ENCODE results near the gene SLC9A8.

Gene SLC9A8

DNA sequence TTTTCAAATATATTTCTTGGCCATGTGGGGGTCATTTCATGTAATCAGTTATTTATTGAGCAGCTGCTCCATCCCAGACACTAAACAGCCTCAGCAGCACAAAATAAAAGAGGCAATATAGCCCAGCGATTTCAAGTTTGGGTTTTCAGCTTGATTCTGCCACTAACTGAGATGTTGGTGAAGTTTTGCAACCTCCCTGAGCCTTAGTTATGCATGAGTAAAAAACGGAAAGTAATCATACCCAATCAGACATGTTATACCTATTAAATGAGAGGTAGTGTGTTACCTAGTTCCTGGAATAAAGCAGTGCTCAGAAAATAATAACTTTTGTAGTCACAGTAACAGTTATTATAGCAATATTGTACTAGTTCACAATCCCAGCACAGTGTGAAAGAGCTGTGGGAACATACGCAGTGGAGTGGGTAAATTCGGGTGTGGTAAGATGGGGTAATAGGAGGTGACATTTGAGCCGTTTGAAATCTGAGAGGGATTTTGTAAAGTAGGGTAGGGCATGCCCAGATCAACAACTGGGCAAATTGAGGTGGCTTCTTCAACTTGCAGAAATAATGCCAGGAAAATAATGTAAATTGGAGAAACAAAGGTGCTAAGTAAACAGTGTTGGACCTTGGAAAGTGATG lies 1.5 kb downstream of the SLC9A8 start:
- peak; percentile 59 for DNase-seq (ENCODE audit: low read depth)

- DNase-seq (ENCODE audit: low read depth): no peak
Observed at GRCh38 chr20:49818816-49819215, 6.2 kb downstream of the SLC9A8 start.

DNA sequence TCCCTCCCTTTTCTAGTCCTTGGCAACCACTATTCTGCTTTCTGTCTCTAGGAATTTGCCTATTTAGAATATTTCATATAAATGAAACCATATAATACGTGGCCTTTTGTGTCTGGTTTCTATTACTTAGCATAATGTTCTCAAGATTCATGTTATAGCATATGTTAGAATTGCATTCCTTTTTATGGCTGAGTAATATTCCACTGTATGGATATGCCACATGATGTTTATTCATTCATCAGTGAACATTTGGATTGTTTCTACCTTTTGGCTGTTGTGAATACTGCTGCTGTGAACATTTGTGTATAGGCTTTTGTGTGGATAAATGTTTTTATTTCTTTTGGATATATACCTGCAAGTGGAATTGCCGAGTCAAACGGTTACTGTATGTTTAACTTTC lies 7.1 kb downstream of the SLC9A8 start:
- no peak for DNase-seq (ENCODE audit: low read depth)

GRCh38 chr20:49821381-49821780 lies 8.8 kb downstream of the SLC9A8 start:
- no peak for DNase-seq (ENCODE audit: low read depth)

DNA sequence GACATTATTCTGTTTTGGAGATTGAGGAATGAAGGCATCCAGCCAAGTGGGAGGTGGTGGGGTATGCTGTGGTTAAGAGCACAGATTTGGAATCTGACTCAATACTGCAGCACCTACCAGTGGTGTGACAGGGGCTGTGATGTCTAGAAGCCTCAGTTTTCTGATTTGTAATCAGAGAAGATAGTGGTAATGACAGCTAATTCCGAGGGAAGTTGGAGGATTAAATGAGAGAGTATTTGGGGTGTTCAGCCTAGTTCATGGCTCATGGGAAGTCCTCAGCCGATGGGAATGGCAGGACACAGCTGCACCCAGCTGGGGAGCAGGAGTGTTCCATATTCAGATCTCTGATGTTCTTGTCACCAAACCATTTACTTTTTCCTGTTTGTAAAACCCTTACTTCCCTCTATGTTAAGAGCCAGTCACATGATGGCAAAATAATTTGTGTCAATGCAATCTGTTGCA lies 9.3 kb downstream of the SLC9A8 start:
- DNase-seq (ENCODE audit: low read depth): peak; percentile 16

DNA sequence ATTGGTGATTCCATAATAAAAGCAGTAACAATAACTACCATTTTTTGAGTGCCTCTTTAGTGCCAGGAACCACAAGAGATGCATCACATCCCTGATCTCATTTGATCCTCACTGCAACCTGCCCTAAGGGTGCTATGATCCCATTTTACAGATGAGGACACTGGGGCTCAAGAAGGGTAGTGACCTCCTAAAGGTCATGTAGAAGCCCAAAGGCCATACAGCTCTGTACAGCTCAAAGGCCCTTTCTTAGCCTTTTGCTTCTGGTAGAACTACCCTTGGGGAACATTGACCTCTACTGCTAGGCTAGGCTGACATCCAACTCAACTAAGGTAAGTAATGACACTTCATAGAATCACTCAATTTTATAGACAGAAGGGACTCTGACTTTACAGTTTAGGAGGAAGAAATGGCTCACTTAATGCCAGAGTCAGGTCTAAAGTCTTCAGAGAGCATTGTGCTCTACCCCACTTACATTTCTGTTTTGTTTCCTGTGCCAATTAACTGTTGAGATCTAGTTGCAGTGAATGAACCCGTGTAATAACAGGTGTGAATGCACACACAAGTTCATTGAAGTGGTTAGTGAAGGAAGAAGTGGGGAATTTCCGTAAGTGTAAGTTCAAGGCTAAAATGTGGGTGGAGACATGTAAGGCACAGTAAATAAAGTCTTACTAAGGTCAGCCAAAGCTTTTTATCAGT lies 10.7 kb downstream of the SLC9A8 start:
- DNase-seq (ENCODE audit: low read depth): no peak

GRCh38 chr20:49824206-49824605 lies 11.6 kb downstream of the SLC9A8 start:
- no peak for DNase-seq (ENCODE audit: low read depth)

GRCh38 chr20:49825521-49826033 lies 12.9 kb downstream of the SLC9A8 start:
- no peak for DNase-seq (ENCODE audit: low read depth)

DNA sequence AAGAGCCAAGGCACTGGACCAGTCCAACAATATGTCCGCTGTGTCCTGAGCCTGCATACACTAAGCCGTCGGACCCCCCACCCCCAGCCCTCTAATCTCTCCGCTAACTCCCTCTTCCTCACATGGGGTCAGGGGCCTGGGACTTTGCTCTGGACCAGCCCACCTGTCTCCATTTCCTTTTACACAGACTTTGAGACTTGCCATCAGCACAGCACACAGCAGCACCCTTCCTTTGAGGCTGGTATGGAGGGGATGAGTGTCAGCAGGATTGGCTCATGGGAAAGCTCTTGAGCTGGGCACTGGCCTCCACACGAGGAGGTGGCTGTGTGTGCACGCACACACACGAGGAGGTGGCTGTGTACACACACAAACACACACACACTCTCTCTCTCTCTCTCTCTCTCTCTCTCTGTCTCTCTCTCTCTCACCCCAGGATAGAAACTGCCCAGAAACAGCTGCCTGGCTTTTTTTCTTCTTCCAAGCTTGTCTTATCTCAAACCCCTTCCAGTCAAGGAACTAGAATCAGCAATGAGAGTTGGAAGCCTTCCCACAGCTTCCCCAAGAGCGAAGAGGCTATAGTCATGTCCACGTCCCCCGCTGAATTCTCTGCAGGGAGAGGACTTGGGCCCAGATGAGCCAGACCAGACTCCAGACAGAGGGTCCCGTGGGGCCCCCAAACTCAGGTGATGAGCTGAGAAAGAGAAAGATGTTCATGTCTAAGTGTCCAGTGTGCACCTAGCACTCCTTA lies 18.6 kb downstream of the SLC9A8 start:
- no peak for DNase-seq (ENCODE audit: low read depth)

DNA sequence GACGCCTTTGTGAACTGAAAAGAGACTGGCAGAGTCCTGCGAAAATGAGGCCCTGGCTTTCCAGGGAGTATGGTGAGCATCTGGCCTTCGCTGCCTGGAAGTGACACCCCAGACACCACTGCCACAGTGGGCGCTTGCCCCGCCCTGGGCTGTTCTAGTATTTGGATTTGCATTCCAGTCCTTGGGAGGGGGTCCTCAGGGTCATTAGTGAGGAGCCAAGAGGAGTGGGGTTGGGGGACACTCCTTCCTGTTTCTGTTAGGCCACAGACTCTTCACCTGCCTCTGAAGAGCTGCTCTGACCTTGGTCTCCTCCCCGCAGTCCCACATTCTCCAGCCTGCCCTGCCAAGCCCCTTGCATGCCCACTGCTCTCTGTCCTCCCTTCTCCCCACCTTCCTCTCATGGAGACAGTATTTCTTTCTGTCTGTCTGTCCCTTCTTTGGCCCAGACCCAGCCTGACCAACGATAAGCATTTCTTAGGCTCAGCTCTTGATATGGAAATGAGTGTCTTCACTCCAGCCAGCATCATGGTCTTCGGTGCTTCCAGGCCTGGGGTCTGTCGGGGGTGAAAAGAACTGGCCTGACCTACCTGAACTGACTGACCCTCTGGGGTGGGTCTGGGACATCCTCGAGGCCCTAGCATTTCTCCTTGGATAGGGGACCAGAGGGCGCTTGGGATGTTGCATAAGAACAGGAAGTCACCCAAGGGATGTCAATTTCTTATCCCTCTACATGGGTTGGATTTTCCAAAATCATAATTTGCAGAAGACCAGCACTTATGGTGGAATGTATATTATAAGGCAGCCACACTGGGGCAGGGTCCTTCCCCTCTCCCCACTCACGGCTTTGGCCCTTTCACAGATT lies 19.4 kb downstream of the SLC9A8 start:
- DNase-seq (ENCODE audit: low read depth): no peak

- peak; percentile 58 for DNase-seq (ENCODE audit: low read depth)
Observed at GRCh38 chr20:49832632-49833327, 20.2 kb downstream of the SLC9A8 start.

DNA sequence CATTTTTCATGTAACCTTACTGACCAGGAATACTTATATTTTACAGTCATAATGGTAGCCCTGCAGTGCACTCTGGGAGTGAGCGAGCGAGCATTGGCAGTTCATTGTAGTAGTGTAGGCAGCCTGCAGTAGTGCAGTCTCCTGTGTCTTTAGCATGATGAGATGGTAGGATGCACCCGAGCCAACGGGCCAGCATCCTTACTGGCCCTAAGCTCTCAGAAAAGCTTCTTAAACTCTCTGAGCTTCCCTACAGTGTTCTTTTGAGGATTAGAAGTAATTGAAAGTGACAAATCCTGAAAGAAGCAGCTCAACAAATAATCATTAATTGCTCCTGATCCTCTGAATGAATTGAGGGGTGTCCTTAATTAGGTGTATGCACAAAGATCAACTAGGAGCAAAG lies 20.9 kb downstream of the SLC9A8 start:
- DNase-seq (ENCODE audit: low read depth): no peak

DNA sequence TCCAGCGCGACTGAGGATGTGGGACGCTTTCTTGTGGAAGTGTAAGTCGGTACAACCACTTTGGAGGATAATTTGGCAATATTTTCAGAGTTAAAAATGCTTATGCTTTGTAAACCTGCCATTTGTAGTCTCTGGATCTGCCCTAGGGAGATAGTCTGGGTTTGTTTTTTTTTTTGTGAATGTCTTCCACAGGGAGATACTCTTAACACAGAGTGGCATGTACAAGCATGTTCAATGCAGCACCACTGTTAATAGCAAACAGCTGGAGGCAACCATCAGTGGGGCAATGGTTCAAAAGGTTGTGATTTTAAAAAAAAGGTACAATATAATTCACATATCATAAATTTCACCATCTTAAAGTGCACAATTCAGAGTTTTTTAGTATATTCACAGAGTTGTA lies 22.4 kb downstream of the SLC9A8 start:
- DNase-seq (ENCODE audit: low read depth): peak; percentile 29

DNA sequence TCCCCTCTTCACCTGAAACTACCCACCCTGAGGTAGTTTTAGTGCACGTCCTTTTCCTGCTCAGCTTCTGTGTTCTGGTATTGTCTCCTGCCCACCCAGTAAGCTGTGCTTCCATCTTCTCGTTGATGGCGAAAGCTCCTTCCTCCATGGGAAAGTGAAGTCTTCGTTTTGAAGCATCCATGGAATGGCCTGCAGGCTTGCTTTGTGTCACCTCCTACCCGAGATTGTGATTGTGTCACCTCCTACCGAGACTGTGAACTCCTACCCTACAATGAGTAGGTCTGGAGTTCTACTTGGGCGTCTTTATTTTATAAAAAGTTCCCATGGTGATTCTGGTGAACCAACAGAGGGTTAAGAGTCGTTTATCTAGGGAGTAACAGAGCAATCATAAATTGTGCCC lies 25.9 kb downstream of the SLC9A8 start:
- no peak for DNase-seq (ENCODE audit: low read depth)

DNA sequence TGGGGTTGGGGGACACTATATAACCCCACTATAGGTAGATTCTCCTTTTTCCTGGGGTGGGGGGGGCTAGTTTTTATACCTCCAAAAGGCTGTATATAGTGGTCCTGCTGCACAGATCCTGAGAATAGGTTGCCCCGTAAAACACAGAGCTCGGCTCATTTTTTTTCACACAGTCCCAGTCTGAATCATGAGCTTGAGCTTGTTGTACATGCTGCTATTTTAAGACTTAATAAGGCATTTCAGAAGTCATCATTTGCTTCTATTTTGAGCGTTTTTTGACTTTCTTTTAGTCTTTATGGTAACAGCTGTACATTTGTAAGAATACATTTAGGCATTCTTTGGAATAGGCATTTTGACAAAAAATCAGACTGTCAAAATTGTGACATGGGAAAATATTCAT lies 30.5 kb downstream of the SLC9A8 start:
- DNase-seq (ENCODE audit: low read depth): no peak

- DNase-seq (ENCODE audit: low read depth): no peak
Observed at GRCh38 chr20:49843770-49844380, 31.2 kb downstream of the SLC9A8 start.

GRCh38 chr20:49845060-49845459 lies 32.4 kb downstream of the SLC9A8 start:
- DNase-seq (ENCODE audit: low read depth): no peak

DNA sequence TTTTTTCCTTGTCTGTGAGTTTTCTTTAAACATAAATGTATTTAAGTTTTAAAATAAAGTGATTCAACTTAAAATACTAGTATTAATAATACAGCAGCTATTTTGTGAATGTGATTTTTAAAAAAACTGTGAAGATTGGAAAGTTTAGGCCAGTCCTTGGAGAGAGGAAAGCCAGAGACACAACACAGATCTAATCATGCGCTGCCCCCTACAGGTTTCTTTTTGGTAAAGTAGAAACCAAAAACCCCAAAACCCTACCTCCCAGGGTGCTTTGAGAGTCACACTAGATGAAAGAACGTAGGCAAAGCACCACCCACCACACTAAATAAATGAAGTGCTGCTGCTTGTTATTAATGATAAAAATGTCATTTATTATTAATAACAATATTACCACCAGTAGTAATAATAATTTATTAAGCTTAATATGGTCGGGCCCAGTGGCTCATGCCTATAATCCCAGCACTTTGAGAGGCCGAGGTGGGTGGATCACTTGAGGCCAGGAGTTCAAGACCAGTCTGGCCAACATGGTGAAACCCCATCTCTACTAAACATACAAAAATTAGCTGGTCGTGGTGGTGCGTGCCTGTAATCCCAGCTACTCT lies 33.7 kb downstream of the SLC9A8 start:
- peak; percentile 47 for DNase-seq (ENCODE audit: low read depth)

DNA sequence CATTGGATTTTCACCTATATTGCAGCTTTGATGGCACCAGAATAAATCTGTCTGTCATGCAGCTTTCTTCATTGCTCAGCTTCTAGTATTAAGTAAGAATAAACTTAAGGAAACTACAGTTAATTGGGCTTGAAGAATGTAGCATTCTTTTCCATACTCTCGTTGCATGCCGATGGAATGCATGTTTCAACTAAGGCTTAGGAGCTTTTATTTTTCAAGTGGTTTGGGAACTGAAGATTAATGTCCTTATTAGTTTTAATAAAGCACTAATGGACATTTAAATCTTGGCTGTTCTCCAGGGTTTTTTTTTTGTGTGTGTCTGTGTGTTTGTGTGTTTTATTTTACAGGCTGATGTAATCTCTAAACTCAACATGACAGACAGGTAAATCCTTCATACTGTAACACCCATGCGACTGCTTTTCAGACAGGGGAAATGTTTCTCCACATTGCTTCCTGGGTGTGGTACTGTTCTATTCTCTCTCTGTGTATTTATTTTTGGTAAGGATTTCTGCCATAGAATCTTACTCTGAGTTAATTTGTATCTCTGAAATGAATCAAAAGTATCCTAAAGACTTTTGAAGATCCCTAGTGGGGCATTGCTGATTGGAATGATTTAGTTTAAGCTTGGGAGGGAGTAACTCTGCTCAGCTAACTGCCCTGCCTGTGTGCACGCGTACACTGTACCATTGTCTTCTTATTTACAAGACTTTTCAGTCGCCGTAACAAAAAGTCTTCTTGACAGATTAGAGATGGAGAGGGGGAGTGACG lies 38.0 kb downstream of the SLC9A8 start:
- DNase-seq (ENCODE audit: low read depth): peak; percentile 30

GRCh38 chr20:49851231-49851705 lies 38.6 kb downstream of the SLC9A8 start:
- no peak for DNase-seq (ENCODE audit: low read depth)
